ENCODE measurements around the gene FLT3LG. TPM values are rescaled to one million over a fixed set of nuclear protein-coding genes. Genes with fewer than 3 reads are reported as not detected.

The FLT3LG gene
- total and polyA plus RNA-seq, 2 experiments from 2014 or later, result 0.49 to 1.8 TPM

DNA sequence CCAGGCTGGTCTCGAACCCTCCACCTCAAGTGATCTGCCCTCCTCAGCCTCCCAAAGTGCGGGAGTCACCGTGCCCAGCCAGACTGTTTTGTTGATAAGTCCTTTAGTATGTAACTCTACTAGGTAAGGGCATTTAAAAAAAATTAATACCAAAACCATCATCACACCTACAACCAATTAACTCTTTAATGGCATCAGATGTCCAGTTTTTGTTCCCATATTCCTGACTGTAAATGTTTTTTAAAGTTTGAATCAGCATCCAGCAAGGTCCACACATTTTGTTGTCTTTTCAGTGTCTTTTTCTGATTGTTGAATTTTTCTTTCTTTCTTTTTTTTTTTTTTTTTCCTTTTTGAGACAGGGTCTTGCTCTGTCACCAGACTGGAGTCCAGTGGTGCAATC, 44.0 kb downstream of the FLT3LG start (continued):
- no peak for TF ChIP-seq POLR2AphosphoS5 (IDR thresholded peaks at IDR 0.05; ENCODE audit: low read depth)
- TF ChIP-seq, protein P1, sequence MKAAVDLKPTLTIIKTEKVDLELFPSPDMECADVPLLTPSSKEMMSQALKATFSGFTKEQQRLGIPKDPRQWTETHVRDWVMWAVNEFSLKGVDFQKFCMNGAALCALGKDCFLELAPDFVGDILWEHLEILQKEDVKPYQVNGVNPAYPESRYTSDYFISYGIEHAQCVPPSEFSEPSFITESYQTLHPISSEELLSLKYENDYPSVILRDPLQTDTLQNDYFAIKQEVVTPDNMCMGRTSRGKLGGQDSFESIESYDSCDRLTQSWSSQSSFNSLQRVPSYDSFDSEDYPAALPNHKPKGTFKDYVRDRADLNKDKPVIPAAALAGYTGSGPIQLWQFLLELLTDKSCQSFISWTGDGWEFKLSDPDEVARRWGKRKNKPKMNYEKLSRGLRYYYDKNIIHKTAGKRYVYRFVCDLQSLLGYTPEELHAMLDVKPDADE (IDR thresholded peaks at IDR 0.05), result no peak

DNA sequence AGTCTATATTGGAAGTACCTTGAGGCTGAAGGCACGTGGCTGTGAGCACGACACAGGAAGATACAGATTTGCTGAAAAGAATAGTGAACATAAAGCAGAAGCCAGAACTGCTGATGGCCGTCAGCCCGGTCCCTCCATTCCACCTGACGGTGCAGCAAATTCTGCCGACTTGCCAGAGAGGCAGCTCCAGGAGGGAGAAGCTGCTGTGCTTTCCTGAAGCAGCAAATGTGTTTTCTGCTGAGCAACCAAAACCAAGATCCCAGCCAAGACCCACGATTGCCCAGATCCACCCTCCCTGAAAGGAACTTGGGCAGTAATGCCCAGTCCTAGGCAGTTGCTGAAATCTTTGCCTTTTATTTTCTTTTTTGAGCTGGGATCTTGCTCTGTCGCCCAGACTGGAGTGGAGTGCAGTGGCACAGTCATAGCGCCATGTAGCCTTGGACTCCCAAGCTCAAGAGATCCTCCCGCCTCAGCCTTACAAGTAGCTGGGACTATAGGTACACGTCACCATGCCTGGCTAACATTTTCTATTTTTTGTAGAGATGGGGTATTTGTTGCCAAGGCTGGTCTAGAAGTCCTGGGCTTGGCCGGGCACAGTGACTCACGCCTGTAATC, 46.8 kb downstream of the FLT3LG start:
- Histone ChIP-seq H3K79me2 (replicated peaks; ENCODE audit: insufficient read depth) (no peaks in the 10 kb centered on the region), H3K4me1 (ENCODE audit: insufficient read depth) (no peaks in the 10 kb centered on the region), H3K4me3 (no peak overlapping the region), H4K20me1 (replicated peaks; ENCODE audit: insufficient read depth) (peaks cover 10% of the 10 kb centered on the region), H3F3A (replicated peaks; ENCODE audit: low read depth) (0 out of 2 replicates have a peak, but pooled peaks cover 10% of the 10 kb centered on the region), H3K27me3 (ENCODE audit: insufficient read depth) (no peaks in the 10 kb centered on the region), H3K9me2 (ENCODE audit: insufficient read depth) (no peaks in the 10 kb centered on the region), H3K36me3 (ENCODE audit: insufficient read depth) (peaks cover 10% of the 10 kb centered on the region), H3K4me2 (no peak overlapping the region), H2AFZ (no peak overlapping the region), H3K27ac (ENCODE audit: low read depth) (no peak overlapping the region)
- peaks cover 5% of the 10 kb centered on the region; the same call in 1 of the 3 replicates for H3K4me1 Mint-ChIP-seq
- H3K4me3 Mint-ChIP-seq, result no peak overlapping the region
- DNase-seq (ENCODE audit: low spot score) (no peak), ATAC-seq (no peak)
- H3K9me3 Mint-ChIP-seq, result no peaks in the 10 kb centered on the region
- no peak overlapping the region; the same call in 1 of the 2 replicates for H3K27ac Mint-ChIP-seq
- TF ChIP-seq, protein P1 (IDR thresholded peaks at IDR 0.05), result no peak
- TF ChIP-seq STAT1 (IDR thresholded peaks at IDR 0.05; ENCODE audit: unreplicated experiment), result no peak
- no peak for TF ChIP-seq JUNB (IDR thresholded peaks at IDR 0.05; ENCODE audit: unreplicated experiment)
- TF ChIP-seq, protein P2, sequence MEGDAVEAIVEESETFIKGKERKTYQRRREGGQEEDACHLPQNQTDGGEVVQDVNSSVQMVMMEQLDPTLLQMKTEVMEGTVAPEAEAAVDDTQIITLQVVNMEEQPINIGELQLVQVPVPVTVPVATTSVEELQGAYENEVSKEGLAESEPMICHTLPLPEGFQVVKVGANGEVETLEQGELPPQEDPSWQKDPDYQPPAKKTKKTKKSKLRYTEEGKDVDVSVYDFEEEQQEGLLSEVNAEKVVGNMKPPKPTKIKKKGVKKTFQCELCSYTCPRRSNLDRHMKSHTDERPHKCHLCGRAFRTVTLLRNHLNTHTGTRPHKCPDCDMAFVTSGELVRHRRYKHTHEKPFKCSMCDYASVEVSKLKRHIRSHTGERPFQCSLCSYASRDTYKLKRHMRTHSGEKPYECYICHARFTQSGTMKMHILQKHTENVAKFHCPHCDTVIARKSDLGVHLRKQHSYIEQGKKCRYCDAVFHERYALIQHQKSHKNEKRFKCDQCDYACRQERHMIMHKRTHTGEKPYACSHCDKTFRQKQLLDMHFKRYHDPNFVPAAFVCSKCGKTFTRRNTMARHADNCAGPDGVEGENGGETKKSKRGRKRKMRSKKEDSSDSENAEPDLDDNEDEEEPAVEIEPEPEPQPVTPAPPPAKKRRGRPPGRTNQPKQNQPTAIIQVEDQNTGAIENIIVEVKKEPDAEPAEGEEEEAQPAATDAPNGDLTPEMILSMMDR (conservative IDR thresholded peaks at IDR 0.05; ENCODE audit: low read depth in 2 of 2), result no peak
- no peak for TF ChIP-seq NANOG (IDR thresholded peaks at IDR 0.05; ENCODE audit: borderline replicate concordance)
- TF ChIP-seq ZNF331 (CRISPR knock-in tag; IDR thresholded peaks at IDR 0.05; ENCODE audit: low read depth), result no peak
- no peak for TF ChIP-seq CREB1 (CRISPR knock-in tag; IDR thresholded peaks at IDR 0.05; ENCODE audit: low read depth)
- no peak for TF ChIP-seq ZNF114 (CRISPR knock-in tag; IDR thresholded peaks at IDR 0.05)
- TF ChIP-seq, protein P3, sequence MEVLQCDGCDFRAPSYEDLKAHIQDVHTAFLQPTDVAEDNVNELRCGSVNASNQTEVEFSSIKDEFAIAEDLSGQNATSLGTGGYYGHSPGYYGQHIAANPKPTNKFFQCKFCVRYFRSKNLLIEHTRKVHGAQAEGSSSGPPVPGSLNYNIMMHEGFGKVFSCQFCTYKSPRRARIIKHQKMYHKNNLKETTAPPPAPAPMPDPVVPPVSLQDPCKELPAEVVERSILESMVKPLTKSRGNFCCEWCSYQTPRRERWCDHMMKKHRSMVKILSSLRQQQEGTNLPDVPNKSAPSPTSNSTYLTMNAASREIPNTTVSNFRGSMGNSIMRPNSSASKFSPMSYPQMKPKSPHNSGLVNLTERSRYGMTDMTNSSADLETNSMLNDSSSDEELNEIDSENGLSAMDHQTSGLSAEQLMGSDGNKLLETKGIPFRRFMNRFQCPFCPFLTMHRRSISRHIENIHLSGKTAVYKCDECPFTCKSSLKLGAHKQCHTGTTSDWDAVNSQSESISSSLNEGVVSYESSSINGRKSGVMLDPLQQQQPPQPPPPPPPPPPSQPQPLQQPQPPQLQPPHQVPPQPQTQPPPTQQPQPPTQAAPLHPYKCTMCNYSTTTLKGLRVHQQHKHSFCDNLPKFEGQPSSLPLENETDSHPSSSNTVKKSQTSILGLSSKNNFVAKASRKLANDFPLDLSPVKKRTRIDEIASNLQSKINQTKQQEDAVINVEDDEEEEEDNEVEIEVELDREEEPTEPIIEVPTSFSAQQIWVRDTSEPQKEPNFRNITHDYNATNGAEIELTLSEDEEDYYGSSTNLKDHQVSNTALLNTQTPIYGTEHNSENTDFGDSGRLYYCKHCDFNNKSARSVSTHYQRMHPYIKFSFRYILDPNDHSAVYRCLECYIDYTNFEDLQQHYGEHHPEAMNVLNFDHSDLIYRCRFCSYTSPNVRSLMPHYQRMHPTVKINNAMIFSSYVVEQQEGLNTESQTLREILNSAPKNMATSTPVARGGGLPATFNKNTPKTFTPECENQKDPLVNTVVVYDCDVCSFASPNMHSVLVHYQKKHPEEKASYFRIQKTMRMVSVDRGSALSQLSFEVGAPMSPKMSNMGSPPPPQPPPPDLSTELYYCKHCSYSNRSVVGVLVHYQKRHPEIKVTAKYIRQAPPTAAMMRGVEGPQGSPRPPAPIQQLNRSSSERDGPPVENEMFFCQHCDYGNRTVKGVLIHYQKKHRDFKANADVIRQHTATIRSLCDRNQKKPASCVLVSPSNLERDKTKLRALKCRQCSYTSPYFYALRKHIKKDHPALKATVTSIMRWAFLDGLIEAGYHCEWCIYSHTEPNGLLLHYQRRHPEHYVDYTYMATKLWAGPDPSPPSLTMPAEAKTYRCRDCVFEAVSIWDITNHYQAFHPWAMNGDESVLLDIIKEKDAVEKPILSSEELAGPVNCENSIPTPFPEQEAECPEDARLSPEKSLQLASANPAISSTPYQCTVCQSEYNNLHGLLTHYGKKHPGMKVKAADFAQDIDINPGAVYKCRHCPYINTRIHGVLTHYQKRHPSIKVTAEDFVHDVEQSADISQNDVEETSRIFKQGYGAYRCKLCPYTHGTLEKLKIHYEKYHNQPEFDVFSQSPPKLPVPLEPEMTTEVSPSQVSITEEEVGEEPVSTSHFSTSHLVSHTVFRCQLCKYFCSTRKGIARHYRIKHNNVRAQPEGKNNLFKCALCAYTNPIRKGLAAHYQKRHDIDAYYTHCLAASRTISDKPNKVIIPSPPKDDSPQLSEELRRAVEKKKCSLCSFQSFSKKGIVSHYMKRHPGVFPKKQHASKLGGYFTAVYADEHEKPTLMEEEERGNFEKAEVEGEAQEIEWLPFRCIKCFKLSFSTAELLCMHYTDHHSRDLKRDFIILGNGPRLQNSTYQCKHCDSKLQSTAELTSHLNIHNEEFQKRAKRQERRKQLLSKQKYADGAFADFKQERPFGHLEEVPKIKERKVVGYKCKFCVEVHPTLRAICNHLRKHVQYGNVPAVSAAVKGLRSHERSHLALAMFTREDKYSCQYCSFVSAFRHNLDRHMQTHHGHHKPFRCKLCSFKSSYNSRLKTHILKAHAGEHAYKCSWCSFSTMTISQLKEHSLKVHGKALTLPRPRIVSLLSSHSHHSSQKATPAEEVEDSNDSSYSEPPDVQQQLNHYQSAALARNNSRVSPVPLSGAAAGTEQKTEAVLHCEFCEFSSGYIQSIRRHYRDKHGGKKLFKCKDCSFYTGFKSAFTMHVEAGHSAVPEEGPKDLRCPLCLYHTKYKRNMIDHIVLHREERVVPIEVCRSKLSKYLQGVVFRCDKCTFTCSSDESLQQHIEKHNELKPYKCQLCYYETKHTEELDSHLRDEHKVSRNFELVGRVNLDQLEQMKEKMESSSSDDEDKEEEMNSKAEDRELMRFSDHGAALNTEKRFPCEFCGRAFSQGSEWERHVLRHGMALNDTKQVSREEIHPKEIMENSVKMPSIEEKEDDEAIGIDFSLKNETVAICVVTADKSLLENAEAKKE (CRISPR knock-in tag; IDR thresholded peaks at IDR 0.05), result no peak
- peaks cover 32% of the 10 kb centered on the region for H3K36me3 Mint-ChIP-seq (ENCODE audit: low read depth)
- H3K27me3 Mint-ChIP-seq (ENCODE audit: insufficient read depth, low read depth, poor library complexity), result peaks cover 13% of the 10 kb centered on the region
